A673 (cell line): Measurements from ENCODE around the gene PTN. TPM values are rescaled to one million over a fixed set of nuclear protein-coding genes. Genes with fewer than 3 reads are reported as not detected.

ENCODE experiments used
- BruUV-seq: library from RNA; stranded (reverse); fragments of 400-500 nt; replicated peaks from 2 replicates; lab custom pipeline; 2021; lab: Mats Ljungman, UMichigan
- CTCF ChIA-PET: fragments of 300-600 bp; sonication (Branson Sonifier 250); formaldehyde crosslinking; loops from one replicate; lab custom pipeline; 2022; ENCODE audit warnings: antibody characterized with exemption; lab: Charles Lee
- POLR2A ChIA-PET: fragments of 300-600 bp; sonication (Branson Sonifier 250); formaldehyde crosslinking; loops from one replicate; lab custom pipeline; 2022; ENCODE audit warnings: antibody characterized with exemption; ENCODE audit not compliant: low non-redundant PET; lab: Charles Lee
- DNase-seq: peaks from one replicate; pipeline ENCODE4 v3.0.0-alpha.2; 2015; ENCODE audit warnings: low spot score
- H3K27ac ChIP-seq: fragments of 200-600 bp; sonication (generic); 2 replicates; pipeline ENCODE4 v1.5.1; 2016; ENCODE audit warnings: mixed run types, low read depth, mild to moderate bottlenecking, mixed read lengths, antibody characterized with exemption, low read length; ENCODE audit not compliant: poor library complexity, severe bottlenecking
- H3K27me3 ChIP-seq: fragments of 200-600 bp; sonication (generic); replicated peaks from 2 replicates; pipeline ENCODE4 v1.6.1; 2017; ENCODE audit warnings: mixed run types, low read depth, mild to moderate bottlenecking, mixed read lengths, antibody characterized with exemption, low read length; ENCODE audit not compliant: insufficient read depth, poor library complexity
- H3K36me3 ChIP-seq: fragments of 200-600 bp; sonication (generic); 2 replicates; pipeline ENCODE4 v1.6.1; 2016; ENCODE audit warnings: mixed run types, mild to moderate bottlenecking, mixed read lengths, antibody characterized with exemption, low read length; ENCODE audit not compliant: insufficient read depth, poor library complexity, severe bottlenecking
- H3K4me1 ChIP-seq: fragments of 200-600 bp; sonication (generic); 2 replicates; pipeline ENCODE4 v1.6.1; 2017; ENCODE audit warnings: mixed run types, mild to moderate bottlenecking, mixed read lengths, antibody characterized with exemption, low read length; ENCODE audit not compliant: insufficient read depth, poor library complexity, severe bottlenecking
- H3K4me3 ChIP-seq: fragments of 200-600 bp; sonication (generic); 2 replicates; pipeline ENCODE4 v1.5.1; 2016; ENCODE audit warnings: low read depth, mixed run types, mild to moderate bottlenecking, mixed read lengths, low read length; ENCODE audit not compliant: poor library complexity, severe bottlenecking
- H3K9me3 ChIP-seq: fragments of 200-600 bp; sonication (generic); 2 replicates; pipeline ENCODE4 v1.6.1; 2016; ENCODE audit warnings: mixed run types, low read depth, mild to moderate bottlenecking, mixed read lengths, antibody characterized with exemption, low read length; ENCODE audit not compliant: poor library complexity, severe bottlenecking
- EZH2 ChIP-seq: fragments of 200-600 bp; sonication (generic); IDR thresholded peaks from 2 replicates; pipeline ENCODE4 v1.6.1; 2017; ENCODE audit warnings: borderline replicate concordance, low read depth, mild to moderate bottlenecking, mixed read lengths, antibody characterized with exemption, low read length; ENCODE audit not compliant: poor library complexity, severe bottlenecking
- intact Hi-C: fragments of 100-400 bp; cut with micrococcal nuclease; formaldehyde crosslinking; loops from one replicate; pipeline ENCODE4 v1.10.0; 2022; ENCODE audit not compliant: unreplicated experiment
- total RNA-seq: library from RNA; stranded (reverse); gene quantifications from 2 replicates; pipeline ENCODE4 v1.2.3, GENCODE V29; 2021
- TF ChIP-seq, protein P1 (sequence below): fragments of 300-800, 200-600 bp; sonication (generic); conservative IDR thresholded peaks from 2 replicates; pipeline ENCODE4 v1.5.1; 2017; ENCODE audit warnings: low read depth, mild to moderate bottlenecking, antibody characterized with exemption, low read length, moderate library complexity, mixed read lengths

Gene PTN
- total RNA-seq, 1 experiment from 2014 or later: 0.41 TPM

DNA sequence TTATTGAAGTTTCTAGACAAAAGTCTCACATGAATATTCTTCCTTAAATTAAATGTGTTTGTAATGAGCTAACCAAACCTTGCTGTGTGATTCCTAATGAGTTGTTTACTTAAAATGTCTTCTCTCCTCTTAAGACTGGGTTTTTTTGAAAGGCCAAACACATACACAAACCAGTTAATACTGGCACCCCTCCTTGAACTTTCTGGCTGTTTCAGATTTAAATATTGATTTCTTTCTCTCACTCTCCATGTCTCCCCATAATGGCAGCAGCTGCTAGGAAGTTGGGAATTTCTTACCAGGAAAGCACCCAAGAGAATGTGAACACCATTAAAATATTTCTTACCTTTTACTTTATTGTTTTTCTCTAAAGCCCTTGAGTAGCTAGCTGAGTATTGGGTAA lies 11.4 kb upstream of the PTN start:
- intact Hi-C loops: no loop called here
- Histone ChIP-seq H3K4me1 (peaks cover 9% of the 10 kb centered on the region), H3K27ac (no peak overlapping the region), H3K4me3 (no peak overlapping the region), H3K9me3 (peaks cover 12% of the 10 kb centered on the region), H3K36me3 (no peaks in the 10 kb centered on the region), H3K27me3 (no peaks in the 10 kb centered on the region)
- TF ChIP-seq, protein P1, sequence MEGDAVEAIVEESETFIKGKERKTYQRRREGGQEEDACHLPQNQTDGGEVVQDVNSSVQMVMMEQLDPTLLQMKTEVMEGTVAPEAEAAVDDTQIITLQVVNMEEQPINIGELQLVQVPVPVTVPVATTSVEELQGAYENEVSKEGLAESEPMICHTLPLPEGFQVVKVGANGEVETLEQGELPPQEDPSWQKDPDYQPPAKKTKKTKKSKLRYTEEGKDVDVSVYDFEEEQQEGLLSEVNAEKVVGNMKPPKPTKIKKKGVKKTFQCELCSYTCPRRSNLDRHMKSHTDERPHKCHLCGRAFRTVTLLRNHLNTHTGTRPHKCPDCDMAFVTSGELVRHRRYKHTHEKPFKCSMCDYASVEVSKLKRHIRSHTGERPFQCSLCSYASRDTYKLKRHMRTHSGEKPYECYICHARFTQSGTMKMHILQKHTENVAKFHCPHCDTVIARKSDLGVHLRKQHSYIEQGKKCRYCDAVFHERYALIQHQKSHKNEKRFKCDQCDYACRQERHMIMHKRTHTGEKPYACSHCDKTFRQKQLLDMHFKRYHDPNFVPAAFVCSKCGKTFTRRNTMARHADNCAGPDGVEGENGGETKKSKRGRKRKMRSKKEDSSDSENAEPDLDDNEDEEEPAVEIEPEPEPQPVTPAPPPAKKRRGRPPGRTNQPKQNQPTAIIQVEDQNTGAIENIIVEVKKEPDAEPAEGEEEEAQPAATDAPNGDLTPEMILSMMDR: no peak
- TF ChIP-seq EZH2: no peak
- BruUV-seq: no TSS peak
- POLR2A ChIA-PET: no interaction called here
- CTCF ChIA-PET: no interaction called here
- no peak for DNase-seq

DNA sequence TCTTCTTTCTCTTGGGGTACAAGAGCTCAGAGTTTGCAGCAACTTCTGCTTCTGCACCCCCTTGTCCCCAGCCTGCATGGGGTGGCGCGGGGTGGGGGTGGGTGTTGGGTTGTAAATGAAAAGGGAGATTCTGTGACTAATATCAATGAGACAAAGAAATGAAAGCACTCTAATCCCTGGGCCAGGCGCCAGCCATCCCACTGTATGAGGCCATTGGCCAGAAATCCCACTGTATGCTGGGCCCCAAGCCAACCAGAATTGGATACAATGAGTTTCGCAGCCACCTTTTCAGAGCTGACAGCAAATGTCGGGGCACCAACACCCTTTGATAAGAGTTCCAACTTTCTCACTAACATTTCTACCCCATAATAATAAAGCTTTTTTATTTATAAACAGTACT lies 10.9 kb upstream of the PTN start:
- no peaks in the 10 kb centered on the region for H3K27me3 ChIP-seq
- peaks cover 7% of the 10 kb centered on the region for H3K9me3 ChIP-seq
- DNase-seq: peak; percentile 26
- H3K27ac ChIP-seq: no peak overlapping the region
- CTCF ChIA-PET: no interaction called here
- no peak for TF ChIP-seq EZH2
- TF ChIP-seq, protein P1: no peak
- no TSS peak for BruUV-seq
- intact Hi-C loops: no loop called here
- H3K36me3 ChIP-seq: no peaks in the 10 kb centered on the region
- H3K4me1 ChIP-seq: peaks cover 9% of the 10 kb centered on the region
- no peak overlapping the region for H3K4me3 ChIP-seq
- POLR2A ChIA-PET: no interaction called here

DNA sequence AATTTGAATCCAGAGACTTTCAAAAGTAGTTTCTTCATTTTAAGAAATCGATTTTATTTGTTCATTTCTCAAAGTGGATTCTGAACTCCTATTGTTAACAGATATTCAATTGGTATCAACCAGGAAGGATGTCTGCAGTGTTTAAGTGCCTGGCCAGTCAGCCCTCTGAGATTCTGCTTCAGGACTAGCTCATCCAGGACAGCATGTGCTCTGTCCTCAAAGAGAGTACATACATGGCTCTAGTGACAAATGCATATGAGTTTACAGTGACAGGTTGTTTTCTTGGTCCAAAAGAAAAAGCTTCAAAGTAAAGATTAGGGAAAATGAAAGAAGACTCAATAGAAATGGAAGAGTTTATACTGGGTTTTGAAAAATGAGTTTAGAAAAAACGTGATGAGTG lies 8.4 kb upstream of the PTN start:
- H3K9me3 ChIP-seq: no peaks in the 10 kb centered on the region
- H3K4me3 ChIP-seq: no peak overlapping the region
- intact Hi-C loops: no loop called here
- ChIA-PET POLR2A (no interaction called here), CTCF (no interaction called here)
- TF ChIP-seq, protein P1: no peak
- TF ChIP-seq EZH2: no peak
- no peaks in the 10 kb centered on the region for H3K36me3 ChIP-seq
- H3K27me3 ChIP-seq: no peaks in the 10 kb centered on the region
- no peak for DNase-seq
- H3K4me1 ChIP-seq: peaks cover 9% of the 10 kb centered on the region
- BruUV-seq: no TSS peak
- no peak overlapping the region for H3K27ac ChIP-seq
